Neutrophil (primary cell): ENCODE data around the gene ANKRD11.
A peak's percentile ranks its signal among the peaks of the same experiment; 100 is the strongest.
"Not testable (repeated sequence)": the region's sequence is repeated elsewhere in the genome, so short reads cannot be mapped to it uniquely, and the experiment has no call there.

Source experiments
- H3K27ac ChIP-seq: fragments of 200-600 bp; sonication (generic); 2 replicates; pipeline ENCODE4 v1.5.1; 2016; ENCODE audit warnings: mild to moderate bottlenecking, moderate library complexity
- H3K27me3 ChIP-seq: fragments of 200-600 bp; sonication (generic); 2 replicates; pipeline ENCODE4 v1.6.0; 2016; ENCODE audit warnings: mild to moderate bottlenecking
- H3K36me3 ChIP-seq: fragments of 200-600 bp; sonication (generic); 2 replicates; pipeline ENCODE4 v1.5.1; 2017
- H3K4me1 ChIP-seq, 2 experiments: fragments of 200-600 bp in 1 of 2; sonication (generic) in 1 of 2; 1 replicate in 1 of 2; 2 replicates in 1 of 2; pipeline versions ENCODE4 v1.5.1 to v1.6.1; 2013 to 2016; ENCODE audit warnings: low read depth in 1 of 2, low read length in 1 of 2, mild to moderate bottlenecking in 1 of 2, moderate library complexity in 1 of 2; ENCODE audit not compliant: control insufficient read depth in 1 of 2, insufficient read depth in 1 of 2
- H3K4me3 ChIP-seq, 2 experiments: fragments of 200-600 bp in 1 of 2; sonication (generic) in 1 of 2; 1 replicate in 1 of 2; 2 replicates in 1 of 2; pipeline ENCODE4 v1.5.1; 2013 to 2016; ENCODE audit warnings: low read depth in 1 of 2, low read length in 1 of 2, mild to moderate bottlenecking in 1 of 2, moderate library complexity in 1 of 2
- H3K9me3 ChIP-seq: fragments of 200-600 bp; sonication (generic); 2 replicates; pipeline ENCODE4 v1.5.1; 2016
- TF ChIP-seq, protein P1 (sequence below): fragments of 200-600 bp; sonication (generic); IDR thresholded peaks from 2 replicates; pipeline ENCODE4 v1.5.1; 2016; ENCODE audit warnings: antibody characterized with exemption

The ANKRD11 gene

DNA sequence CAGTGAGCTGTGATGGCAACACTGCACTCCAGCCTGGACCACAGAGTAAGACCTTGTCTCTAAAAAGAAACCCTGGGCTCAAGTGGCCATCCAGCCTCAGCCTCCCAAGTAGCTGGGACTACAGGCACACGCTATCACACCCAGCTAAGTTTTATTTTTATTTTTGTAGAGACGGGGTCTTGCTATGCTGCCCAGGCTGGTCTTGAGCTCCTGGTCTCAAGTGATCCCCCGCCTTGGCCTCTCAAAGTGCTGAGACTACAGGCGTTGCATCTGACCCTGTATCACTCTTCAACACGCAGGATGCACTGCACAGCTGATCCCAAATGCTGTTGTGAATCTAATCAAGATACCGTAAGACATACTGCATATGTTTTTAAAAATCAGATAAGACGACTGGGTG is 23.0 kb downstream of the ANKRD11 start:
- Histone ChIP-seq H3K9me3 (no peaks in the 10 kb centered on the region), H3K4me1 (peaks cover 25 to 38% of the 10 kb centered on the region in 2 experiments), H3K27me3 (no peaks in the 10 kb centered on the region), H3K4me3 (no peak overlapping the region), H3K36me3 (no peaks in the 10 kb centered on the region), H3K27ac (no peak overlapping the region)
- TF ChIP-seq, protein P1, sequence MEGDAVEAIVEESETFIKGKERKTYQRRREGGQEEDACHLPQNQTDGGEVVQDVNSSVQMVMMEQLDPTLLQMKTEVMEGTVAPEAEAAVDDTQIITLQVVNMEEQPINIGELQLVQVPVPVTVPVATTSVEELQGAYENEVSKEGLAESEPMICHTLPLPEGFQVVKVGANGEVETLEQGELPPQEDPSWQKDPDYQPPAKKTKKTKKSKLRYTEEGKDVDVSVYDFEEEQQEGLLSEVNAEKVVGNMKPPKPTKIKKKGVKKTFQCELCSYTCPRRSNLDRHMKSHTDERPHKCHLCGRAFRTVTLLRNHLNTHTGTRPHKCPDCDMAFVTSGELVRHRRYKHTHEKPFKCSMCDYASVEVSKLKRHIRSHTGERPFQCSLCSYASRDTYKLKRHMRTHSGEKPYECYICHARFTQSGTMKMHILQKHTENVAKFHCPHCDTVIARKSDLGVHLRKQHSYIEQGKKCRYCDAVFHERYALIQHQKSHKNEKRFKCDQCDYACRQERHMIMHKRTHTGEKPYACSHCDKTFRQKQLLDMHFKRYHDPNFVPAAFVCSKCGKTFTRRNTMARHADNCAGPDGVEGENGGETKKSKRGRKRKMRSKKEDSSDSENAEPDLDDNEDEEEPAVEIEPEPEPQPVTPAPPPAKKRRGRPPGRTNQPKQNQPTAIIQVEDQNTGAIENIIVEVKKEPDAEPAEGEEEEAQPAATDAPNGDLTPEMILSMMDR: no peak

DNA sequence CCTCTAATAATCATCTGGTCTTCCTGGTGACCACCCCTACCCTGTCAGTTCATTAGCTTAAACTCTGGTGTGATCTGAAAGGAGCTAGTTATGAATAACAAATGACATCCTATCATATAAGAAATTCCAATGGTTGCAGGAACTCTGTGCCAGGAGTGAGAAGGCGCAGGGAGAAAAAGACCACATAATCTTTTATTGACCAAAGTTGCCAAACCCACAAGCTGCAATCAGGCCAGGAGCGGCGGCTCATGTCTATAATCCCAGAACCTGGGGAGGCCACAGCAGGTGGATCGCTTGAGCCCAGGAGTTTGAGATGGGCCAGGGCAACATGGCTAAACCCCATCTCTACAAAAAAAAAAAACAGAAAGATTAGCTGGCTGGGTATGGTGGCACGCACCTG is 23.4 kb downstream of the ANKRD11 start:
- TF ChIP-seq, protein P1: no peak
- Histone ChIP-seq H3K4me1 (peaks cover 20 to 34% of the 10 kb centered on the region in 2 experiments), H3K27ac (no peak overlapping the region), H3K4me3 (no peak overlapping the region), H3K9me3 (no peaks in the 10 kb centered on the region), H3K36me3 (no peaks in the 10 kb centered on the region), H3K27me3 (no peaks in the 10 kb centered on the region)

DNA sequence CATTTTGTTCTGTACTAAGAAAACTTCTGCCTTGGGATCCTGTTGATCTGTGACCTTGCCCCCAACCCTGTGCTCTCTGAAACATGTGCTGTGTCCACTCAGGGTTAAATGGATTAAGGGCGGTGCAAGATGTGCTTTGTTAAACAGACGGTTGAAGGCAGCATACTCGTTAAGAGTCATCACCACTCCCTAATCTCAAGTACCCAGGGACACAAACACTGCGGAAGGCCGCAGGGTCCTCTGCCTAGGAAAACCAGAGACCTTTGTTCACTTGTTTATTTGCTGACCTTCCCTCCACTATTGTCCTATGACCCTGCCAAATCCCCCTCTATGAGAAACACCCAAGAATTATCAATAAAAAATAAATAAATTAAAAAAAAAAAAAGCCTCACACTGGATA is 27.0 kb downstream of the ANKRD11 start:
- H3K9me3 ChIP-seq, H3K27ac ChIP-seq, H3K36me3 ChIP-seq, H3K4me3 ChIP-seq, H3K27me3 ChIP-seq: not testable (repeated sequence)
- H3K4me1 ChIP-seq: peaks cover 4 to 11% of the 10 kb centered on the region in 2 experiments

DNA sequence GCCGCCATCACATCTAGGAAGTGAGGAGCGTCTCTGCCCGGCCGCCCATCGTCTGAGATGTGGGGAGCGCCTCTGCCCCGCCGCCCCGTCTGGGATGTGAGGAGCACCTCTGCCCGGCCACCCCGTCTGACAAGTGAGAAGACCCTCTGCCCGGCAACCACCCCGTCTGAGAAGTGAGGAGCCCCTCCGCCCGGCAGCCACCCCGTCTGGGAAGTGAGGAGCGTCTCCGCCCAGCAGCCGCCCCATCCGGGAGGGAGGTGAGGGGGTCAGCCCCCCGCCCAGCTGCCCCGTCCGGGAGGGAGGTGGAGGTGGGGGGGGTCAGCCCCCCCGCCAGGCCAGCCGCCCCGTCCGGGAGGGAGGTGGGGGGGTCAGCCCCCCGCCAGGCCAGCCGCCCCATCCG is 27.7 kb downstream of the ANKRD11 start:
- not testable (repeated sequence) for H3K36me3 ChIP-seq, H3K27ac ChIP-seq, H3K9me3 ChIP-seq, H3K4me3 ChIP-seq, H3K27me3 ChIP-seq
- H3K4me1 ChIP-seq: peaks cover 4 to 11% of the 10 kb centered on the region in 2 experiments

DNA sequence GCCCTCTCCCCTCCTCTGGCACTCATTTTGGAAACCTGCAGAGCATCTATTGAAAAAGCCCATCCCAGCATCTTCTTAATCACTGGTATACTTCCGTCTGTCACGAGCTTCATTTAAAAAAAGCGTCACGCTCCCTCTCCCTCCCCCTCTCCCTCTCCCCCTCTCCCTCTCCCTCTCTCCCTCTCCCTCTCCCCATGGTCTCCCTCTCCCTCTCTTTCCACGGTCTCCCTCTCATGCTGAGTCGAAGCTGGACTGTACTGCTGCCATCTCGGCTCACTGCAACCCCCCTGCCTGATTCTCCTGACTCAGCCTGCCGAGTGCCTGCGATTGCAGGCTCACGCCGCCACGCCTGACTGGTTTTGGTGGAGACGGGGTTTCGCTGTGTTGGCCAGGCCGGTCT is 28.5 kb downstream of the ANKRD11 start:
- peaks cover 4 to 11% of the 10 kb centered on the region in 2 experiments for H3K4me1 ChIP-seq

DNA sequence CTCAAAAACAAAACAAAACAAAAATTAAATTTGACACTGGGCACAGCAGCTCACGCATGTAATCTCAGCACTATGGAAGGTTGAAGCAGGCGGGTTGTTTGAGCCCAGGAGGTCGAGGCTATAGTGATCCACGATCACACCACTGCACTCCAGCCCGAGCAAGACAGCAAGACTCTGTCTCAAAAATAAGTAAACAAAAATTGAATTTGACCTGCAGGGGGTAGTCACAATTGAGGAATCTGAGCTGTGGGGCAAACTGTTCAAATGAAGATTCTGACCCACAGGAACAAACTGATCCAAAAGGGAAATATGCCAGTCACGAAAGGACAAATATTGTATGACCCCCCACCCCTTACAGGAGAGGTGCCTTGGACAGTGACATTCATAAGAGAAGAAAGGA is 29.8 kb downstream of the ANKRD11 start:
- no peaks in the 10 kb centered on the region for H3K36me3 ChIP-seq
- no peak overlapping the region for H3K4me3 ChIP-seq
- H3K27me3 ChIP-seq: no peaks in the 10 kb centered on the region
- peaks cover 8 to 22% of the 10 kb centered on the region in 2 experiments for H3K4me1 ChIP-seq
- H3K9me3 ChIP-seq: no peaks in the 10 kb centered on the region
- H3K27ac ChIP-seq: peak overlapping the region; percentile 39
- TF ChIP-seq, protein P1: no peak

More for the DNA sequence above, 28.5 kb downstream of the ANKRD11 start:
- H3K36me3 ChIP-seq, H3K27me3 ChIP-seq, H3K9me3 ChIP-seq, H3K4me3 ChIP-seq: not testable (repeated sequence)
- peak overlapping the region; percentile 9 for H3K27ac ChIP-seq

DNA sequence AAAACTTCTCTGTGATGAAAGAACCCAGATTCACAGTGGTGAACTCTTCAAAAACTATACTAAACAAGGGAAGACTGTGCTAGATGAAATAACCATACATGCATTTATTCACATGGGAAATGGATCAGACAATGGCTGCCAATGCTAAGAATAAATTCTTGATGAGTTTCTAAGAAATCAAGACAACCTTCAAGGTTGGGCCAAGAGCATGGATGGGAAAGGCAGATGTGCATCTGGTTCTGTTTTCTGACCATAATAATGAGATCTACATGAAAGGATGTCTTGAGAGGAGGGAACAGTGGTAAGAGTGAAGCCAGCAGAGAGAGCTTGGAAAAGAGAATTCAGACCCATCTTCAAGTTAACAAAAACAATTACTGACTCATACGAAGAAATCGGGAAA is 31.4 kb downstream of the ANKRD11 start:
- no peaks in the 10 kb centered on the region for H3K9me3 ChIP-seq
- no peak overlapping the region for H3K4me3 ChIP-seq
- H3K27ac ChIP-seq: peak overlapping the region; percentile 48
- TF ChIP-seq, protein P1: no peak
- no peaks in the 10 kb centered on the region for H3K36me3 ChIP-seq
- peaks cover 20 to 35% of the 10 kb centered on the region in 2 experiments for H3K4me1 ChIP-seq
- H3K27me3 ChIP-seq: no peaks in the 10 kb centered on the region
